OCI-LY3 (cell line): Measurements from ENCODE around the gene ZFP92.
"Not testable (repeated sequence)": the region's sequence is repeated elsewhere in the genome, so short reads cannot be mapped to it uniquely, and the experiment has no call there.

Experiments used
- H2AFZ ChIP-seq: fragments of 200-600, 300-600 bp; shearing (Covaris generic); 2 replicates; pipeline ENCODE4 v1.6.0; 2014; ENCODE audit warnings: antibody characterized with exemption, low read depth, low read length
- H3K27ac ChIP-seq: fragments of 200-600, 300-600 bp; sonication (generic); 2 replicates; pipeline ENCODE4 v1.5.1; 2014; ENCODE audit warnings: mild to moderate bottlenecking, low read length, moderate library complexity, mixed read lengths
- H3K27me3 ChIP-seq: fragments of 200-600, 300-600 bp; sonication (generic); 2 replicates; pipeline ENCODE4 v1.6.1; 2014; ENCODE audit warnings: low read depth, low read length, mixed read lengths
- H3K36me3 ChIP-seq: fragments of 200-600, 300-600 bp; sonication (generic); replicated peaks from 2 replicates; pipeline ENCODE3; 2014; ENCODE audit warnings: low read depth, low read length, mixed read lengths
- H3K4me1 ChIP-seq: fragments of 300-600, 200-600 bp; sonication (generic); 2 replicates; pipeline ENCODE4 v1.6.1; 2014; ENCODE audit warnings: low read length, mixed read lengths
- H3K4me2 ChIP-seq: fragments of 200-600, 300-600 bp; sonication (generic); 2 replicates; pipeline ENCODE4 v1.6.1; 2014; ENCODE audit warnings: low read length, mixed read lengths
- H3K4me3 ChIP-seq: fragments of 300-600, 200-600 bp; sonication (generic); 2 replicates; pipeline ENCODE4 v1.5.1; 2014; ENCODE audit warnings: antibody characterized with exemption, mild to moderate bottlenecking, low read length, moderate library complexity
- H3K79me2 ChIP-seq: fragments of 300-600, 200-600 bp; shearing (Covaris generic); 2 replicates; pipeline ENCODE4 v1.6.1; 2014; ENCODE audit warnings: mild to moderate bottlenecking, low read length, mixed read lengths
- H3K9ac ChIP-seq: fragments of 300-600, 200-600 bp; shearing (Covaris generic); 2 replicates; pipeline ENCODE4 v1.6.0; 2014; ENCODE audit warnings: mild to moderate bottlenecking, low read length, moderate library complexity
- H3K9me3 ChIP-seq: fragments of 200-600, 300-600 bp; shearing (Covaris generic); 2 replicates; pipeline ENCODE4 v1.6.1; 2014; ENCODE audit warnings: low read length, mixed read lengths; ENCODE audit not compliant: insufficient read depth
- H4K20me1 ChIP-seq: fragments of 200-600, 300-600 bp; sonication (generic); 2 replicates; pipeline ENCODE4 v1.6.1; 2016; ENCODE audit warnings: low read length, mixed read lengths; ENCODE audit not compliant: insufficient read depth
- EZH2phosphoT487 ChIP-seq: fragments of 200-600 bp; shearing (Covaris generic); IDR thresholded peaks from 2 replicates; pipeline ENCODE4 v1.6.1; 2018; ENCODE audit warnings: antibody characterized with exemption, mixed run types, low read depth
- TF ChIP-seq, protein P1 (sequence below): fragments of 200-600, 300-600 bp; sonication (generic); IDR thresholded peaks from 2 replicates; pipeline ENCODE4 v1.5.1; 2014; ENCODE audit warnings: antibody characterized with exemption, low read length, low read depth

Gene ZFP92

DNA sequence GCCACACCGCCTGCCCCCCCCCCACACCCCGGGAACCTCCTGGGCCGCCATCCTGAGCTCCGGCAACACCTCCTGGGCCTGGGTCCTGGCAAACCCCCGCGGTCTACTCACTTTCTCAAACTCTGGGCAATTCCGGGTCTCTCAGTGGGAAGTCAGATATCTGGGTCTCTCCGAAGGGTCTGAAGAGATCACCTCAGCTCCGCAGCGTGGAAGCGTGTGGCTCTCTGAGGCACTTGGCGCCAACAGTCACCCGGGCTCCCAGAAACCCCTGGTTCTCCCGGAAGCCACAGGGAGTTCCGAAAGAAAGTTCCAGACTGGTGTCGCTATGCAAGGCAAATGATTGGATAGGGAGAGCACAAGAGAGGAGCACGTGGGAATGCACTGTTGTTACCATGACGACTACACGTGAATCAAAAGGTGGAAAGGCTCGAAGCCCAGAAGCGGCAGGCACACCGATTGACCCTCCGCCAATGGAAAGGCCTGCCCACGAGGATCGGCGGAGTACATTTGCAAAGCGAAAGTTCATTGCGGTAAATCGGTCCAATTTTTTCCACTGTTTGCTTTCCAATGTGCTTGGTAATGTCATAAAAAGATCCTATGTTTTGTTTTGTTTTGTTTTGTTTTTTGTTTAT lies 10.0 kb upstream of the ZFP92 start, which contains the start of gene PNMA6E:
TSS of gene PNMA6E (minus strand) at position 218 of the 632 bp plus-strand sequence. CDS start 2,501 bp downstream, outside the sequence.
- no peaks in the 10 kb centered on the region for H4K20me1 ChIP-seq
- H3K36me3 ChIP-seq = no peaks in the 10 kb centered on the region
- no peaks in the 10 kb centered on the region for H3K9me3 ChIP-seq
- H3K27me3 ChIP-seq = no peaks in the 10 kb centered on the region; the same call in 1 of the 2 replicates
- no peaks in the 10 kb centered on the region for H3K79me2 ChIP-seq
- no peak within 1 kb of the TSS for H3K27ac ChIP-seq
- no peak within 1 kb of the TSS for H3K9ac ChIP-seq
- no peak within 1 kb of the TSS for H2AFZ ChIP-seq
- peak within 1 kb of the TSS; percentile 35; the same call in 1 of the 2 replicates for H3K4me2 ChIP-seq
- TF ChIP-seq EZH2phosphoT487 = no peak
- TF ChIP-seq, protein P1, sequence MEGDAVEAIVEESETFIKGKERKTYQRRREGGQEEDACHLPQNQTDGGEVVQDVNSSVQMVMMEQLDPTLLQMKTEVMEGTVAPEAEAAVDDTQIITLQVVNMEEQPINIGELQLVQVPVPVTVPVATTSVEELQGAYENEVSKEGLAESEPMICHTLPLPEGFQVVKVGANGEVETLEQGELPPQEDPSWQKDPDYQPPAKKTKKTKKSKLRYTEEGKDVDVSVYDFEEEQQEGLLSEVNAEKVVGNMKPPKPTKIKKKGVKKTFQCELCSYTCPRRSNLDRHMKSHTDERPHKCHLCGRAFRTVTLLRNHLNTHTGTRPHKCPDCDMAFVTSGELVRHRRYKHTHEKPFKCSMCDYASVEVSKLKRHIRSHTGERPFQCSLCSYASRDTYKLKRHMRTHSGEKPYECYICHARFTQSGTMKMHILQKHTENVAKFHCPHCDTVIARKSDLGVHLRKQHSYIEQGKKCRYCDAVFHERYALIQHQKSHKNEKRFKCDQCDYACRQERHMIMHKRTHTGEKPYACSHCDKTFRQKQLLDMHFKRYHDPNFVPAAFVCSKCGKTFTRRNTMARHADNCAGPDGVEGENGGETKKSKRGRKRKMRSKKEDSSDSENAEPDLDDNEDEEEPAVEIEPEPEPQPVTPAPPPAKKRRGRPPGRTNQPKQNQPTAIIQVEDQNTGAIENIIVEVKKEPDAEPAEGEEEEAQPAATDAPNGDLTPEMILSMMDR = no peak
- H3K4me3 ChIP-seq = no peak within 1 kb of the TSS
- H3K4me1 ChIP-seq = peaks cover 6% of the 10 kb centered on the region; the same call in 1 of the 2 replicates

DNA sequence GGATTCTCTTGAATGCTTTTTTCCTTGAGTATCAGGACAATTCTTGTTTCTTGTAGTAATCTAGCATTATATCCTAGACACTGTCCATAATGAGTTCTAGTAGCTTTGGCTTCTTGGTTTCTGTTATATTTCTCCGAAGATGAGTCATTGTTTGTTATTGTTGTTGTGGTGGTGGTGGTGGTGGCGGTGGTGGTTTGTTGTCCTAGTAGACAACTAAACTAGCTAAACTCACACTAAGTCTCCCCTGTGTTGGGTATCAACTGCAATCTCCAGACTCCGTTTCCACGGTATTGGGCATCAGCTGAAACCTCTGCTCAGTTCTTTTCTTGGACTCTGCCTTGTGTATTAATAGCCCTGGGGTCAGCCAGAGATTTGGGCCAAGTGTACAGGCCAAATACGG lies 6.9 kb upstream of the ZFP92 start:
- not testable (repeated sequence) for H2AFZ ChIP-seq, H3K9me3 ChIP-seq, H3K4me3 ChIP-seq, H3K4me1 ChIP-seq, H3K4me2 ChIP-seq, H3K79me2 ChIP-seq, H4K20me1 ChIP-seq, H3K36me3 ChIP-seq, H3K9ac ChIP-seq, H3K27me3 ChIP-seq, H3K27ac ChIP-seq

DNA sequence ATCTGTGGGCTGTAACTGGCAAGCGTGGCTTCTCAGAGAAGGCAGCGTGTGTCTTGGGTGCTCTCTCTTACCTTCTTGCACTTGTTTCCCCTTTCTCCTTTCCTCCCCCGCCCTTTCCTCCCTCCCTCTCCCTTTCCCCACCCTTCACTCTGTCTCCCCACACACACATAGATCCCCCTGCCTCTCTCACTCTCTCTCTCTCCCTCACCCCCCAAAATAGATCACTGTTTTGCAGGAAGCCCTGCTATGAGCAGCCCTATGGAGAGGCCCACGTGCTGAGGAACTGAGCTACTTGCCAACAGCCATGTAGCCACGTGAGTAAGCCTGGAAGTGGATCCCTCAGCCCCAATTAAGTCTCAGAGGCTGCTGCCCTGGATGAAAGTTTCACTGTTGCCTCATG lies 5.8 kb upstream of the ZFP92 start:
- Histone ChIP-seq H3K36me3 (no peaks in the 10 kb centered on the region), H4K20me1 (no peaks in the 10 kb centered on the region), H3K79me2 (no peaks in the 10 kb centered on the region), H3K9me3 (no peaks in the 10 kb centered on the region), H3K4me1 (no peaks in the 10 kb centered on the region), H3K27ac (no peak overlapping the region), H3K4me3 (no peak overlapping the region), H3K9ac (no peak overlapping the region), H3K27me3 (no peaks in the 10 kb centered on the region; the same call in 1 of the 2 replicates), H3K4me2 (no peak overlapping the region), H2AFZ (no peak overlapping the region)
- TF ChIP-seq, protein P1 = no peak
- no peak for TF ChIP-seq EZH2phosphoT487

DNA sequence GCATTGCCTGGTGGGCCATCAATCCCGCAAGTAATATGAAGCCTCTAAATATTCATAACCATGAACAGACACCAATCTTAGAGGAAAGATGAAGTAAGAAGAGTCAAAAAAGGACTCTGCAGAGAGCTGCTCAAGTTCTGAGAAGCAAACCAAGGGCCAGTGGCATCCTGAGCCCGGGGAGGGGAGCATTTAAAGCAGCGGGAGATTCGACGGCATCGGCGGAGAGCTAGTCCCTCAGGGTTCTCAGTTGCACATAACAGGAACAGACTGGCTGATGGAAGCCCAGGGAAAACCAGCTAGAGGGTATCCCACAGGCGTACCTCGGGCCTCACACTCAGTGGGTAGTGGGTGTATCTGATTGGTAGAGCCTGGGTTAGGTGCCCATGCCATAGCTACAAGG lies 5.3 kb upstream of the ZFP92 start:
- Histone ChIP-seq H3K27me3 (no peaks in the 10 kb centered on the region; the same call in 1 of the 2 replicates), H3K9me3 (no peaks in the 10 kb centered on the region), H3K9ac (no peak overlapping the region), H2AFZ (no peak overlapping the region), H4K20me1 (no peaks in the 10 kb centered on the region), H3K27ac (no peak overlapping the region), H3K79me2 (no peaks in the 10 kb centered on the region), H3K36me3 (no peaks in the 10 kb centered on the region), H3K4me2 (no peak overlapping the region), H3K4me3 (no peak overlapping the region), H3K4me1 (peaks cover 4% of the 10 kb centered on the region)
- TF ChIP-seq, protein P1 = no peak
- TF ChIP-seq EZH2phosphoT487 = no peak
